NCI-H446 (cell line): ENCODE data around the gene WDR5.

Experiments
- DNase-seq, 2 experiments: peaks; one replicate each; lab custom pipeline; 2025; lab: John Stamatoyannopoulos, UW

The WDR5 gene

DNA sequence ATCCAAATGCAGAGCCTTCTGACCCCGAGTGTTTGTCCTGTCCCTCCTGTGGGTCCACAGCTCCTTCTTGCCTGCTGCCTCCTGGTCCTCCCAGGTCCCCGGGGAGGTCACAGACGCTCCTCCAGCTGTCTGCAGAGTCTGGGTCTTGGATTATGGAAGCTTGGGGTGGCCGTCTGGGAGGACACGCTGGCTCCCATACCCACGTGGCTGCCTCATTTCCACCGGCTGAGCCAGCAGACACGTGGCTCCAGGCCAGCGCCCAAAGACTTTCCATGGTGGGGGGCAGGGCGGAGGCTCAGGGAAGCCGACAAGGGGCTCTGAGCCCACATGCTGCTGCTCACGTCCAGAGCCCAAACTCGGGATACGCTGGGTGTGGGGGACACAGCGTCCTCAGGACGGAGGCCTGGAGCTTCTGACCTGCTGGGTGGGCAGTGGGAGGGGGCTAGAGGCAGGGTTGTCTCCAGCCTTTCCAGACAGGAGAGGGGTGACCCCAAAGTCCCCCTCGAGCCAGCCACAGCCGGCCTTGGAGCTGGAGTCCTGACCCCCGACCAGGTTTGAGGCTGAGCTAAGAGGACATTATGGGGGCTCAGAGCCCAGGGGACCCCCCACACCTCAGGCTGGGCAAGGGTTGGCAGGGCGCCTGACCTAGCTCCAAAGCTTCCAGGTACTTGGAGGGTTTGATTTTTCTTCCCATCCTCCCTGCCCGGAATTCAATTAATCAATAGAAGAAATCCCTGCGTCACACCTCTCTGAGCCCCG is 52.7 kb downstream of the WDR5 start:
- peak in 1 of 2 experiments; percentile 25 for DNase-seq

DNA sequence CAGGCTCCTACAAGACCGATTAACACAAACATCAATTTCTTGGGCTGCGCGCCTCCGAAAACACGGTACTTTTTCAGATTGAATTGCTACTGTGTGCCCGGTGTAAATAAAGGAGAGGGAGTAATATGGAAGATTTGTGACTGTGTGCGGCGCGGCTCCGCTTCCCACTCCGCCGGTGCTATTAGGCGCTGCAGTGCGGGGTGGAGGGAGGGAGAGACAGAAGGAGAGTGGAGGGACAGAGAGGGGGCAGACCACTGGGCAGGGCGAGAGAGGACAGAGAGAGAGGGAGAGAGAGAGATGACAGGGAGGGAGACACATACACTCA is 53.2 kb downstream of the WDR5 start:
- no peak for DNase-seq

DNA sequence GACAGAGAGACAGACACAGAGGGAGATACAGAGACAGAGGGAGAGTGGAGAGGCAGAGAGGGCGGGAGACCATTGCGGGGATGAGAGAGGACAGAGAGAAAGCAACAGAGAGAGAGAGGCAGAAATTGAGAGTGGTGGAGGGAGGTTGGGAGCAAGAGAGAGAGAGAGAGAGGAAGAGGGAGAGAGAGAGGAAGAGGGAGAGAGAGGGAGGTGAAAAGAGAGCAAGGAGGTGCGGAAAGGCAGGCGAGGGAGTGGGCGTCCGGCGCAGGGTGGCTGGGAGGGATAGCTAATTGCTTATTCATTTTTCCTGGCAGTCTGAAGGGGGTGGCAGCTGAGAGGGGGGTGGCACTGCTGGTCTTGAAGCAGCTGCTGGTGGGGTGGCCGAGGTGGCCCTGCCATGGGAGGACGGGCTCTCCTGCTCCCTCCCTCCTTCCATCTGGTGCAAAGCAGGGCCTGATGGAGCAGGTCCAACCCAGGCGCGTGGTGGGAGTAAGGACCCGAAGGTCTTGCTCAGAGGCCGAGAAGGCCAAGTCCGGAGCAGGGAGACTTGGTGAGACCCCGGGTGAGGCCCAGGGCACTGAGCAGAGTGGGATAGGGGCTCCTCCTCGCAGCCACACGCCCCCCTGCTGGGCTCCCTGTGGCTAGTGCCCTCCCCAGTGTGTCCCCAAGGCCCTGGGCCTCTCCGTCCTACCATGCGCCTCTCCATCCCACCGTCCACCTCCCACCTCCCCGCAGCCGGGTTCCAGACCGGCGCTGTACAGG is 53.8 kb downstream of the WDR5 start:
- peak in 1 of 2 experiments; percentile 16 for DNase-seq

DNA sequence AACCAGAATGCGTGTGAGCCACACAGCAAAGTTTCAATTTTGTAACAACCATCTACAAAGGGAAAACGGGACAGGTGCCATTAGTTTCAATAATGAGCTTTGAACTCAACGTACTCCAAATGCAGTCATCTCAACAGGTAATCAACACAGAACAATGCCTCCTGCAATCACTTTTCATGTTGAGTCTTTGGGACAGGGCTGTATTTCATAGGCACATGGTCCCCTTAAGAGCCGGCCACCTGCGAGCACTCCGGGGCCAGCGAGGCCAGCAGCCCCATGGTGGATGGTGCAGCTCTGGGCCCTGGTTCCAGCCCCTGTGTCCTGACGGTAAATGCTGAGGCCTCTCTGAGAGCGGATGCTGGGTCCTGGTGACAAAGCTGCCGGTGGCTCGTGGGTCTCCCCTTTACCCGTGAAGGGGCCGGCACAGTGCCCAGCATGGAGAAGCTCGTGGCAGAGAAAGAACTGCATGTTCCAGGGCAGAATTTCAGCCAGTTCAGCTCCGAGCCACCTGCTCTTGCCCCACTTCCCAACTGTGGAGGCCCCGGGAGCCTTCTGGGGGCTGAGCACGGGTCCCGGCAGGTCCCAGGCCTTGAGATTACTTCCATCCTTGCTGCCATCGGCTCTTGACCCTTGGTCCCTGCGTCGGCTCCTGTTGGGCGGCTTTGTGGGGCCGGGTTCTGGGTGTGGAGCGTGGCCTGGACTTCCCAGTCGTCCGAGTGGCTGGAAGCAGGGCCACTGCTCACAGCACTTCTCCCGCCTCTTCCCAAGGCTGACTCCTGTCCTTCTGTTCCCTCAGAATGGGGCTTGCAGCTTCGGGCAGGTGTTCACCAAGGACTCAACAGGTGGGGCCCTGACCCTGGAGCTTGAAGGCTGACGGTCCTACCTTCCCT is 54.6 kb downstream of the WDR5 start:
- no peak for DNase-seq

DNA sequence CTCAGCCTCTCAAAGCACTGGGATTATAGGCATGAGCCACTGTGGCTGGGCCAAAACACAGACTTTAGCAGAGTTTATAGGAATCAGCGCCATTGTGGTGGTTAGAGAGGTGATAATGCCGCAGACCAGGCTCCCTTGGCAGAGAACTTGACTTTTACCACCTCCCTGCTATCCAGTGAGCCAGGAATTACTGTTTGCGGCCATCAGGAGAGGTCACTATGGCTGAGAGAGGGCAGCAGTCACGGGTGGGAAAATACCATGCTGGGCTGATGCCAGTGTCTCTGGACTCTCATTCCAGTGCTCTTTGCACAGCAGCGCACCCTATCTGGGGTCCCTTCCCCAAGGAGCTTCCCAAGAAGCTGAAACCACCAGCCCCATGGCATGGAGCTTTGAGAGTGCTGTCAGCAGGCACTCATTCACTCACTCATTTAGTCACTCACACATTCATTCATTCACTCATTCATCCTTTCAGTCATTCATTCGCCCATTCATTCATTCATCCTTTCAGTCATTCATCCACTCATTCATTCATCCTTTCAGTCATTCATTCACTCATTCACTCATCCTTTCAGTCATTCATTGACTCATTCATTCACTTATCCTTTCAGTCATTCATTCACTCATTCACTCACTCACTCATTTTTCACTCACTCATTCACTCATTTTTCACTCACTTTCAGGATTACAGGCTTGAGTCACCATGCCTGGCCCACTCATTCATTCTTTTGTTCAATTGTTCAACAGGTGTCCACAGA is 55.8 kb downstream of the WDR5 start:
- no peak for DNase-seq

DNA sequence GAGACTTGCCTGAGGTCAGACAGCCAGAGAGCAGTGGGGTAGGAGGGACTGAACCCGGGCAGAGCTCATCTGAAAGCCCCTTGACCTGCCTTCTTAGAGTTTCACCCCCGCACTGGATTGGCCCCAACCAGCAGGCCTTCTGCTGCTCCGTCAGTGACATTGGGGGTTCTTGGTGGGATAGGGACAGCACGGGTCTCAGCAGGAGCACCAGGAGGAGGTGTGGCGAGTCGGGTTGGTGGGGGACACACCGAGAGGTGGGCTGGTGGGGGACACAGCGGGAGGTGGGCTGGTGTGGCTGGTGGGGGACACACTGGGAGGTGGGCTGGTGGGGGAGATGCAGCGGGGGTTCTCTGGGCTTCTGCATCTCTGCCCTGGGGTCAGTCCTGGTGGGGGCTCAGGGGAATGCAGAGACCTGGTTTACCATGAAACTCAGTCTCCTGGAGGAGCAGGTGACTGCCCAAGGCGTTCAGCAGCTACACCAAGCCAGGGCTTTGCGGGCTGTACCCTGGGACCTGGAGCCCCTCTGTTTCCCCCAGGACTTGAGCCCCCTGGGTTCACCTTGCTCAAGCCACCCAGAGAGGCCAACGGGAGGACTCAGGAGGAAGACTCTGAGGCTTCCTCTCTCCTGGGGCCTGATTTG is 56.5 kb downstream of the WDR5 start:
- no peak for DNase-seq

DNA sequence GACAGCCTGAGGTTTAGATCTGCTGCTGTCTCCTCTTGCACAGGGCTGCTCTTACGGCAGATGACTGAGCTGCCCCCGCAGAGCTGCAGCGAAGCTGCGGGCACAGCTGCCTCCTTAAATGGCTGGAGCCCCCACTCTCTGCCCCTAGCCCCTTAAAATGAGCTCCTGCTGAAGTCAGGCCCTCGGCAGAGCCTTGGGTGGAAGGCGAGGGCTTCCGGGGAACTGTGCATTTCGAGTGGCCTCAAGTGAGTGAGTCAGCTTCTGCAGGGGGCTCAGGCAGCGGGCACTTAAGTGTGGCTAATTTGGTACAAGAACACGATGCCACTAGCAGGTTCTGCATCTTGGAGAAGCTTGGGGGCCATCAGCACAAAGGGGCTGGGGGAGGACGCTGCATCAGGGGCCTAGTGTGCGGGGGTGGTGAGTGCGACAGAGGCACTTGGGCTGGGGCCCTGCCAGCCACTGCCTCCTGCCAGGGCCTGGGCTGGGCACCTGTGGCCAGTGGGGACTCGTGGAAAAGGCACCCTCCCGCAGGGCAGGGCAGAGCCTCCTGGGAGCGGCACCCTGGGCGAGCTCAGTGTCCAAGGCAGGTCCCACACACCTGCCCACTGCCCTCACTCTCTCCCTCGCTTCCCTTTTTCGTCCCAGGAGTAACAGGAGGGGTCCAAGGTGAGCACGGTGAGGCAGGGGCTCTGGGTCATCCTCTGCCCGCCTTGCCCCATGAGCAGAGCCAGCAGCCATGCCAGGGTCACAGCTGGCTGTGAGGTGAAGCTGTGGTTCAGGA is 57.3 kb downstream of the WDR5 start:
- DNase-seq = no peak

DNA sequence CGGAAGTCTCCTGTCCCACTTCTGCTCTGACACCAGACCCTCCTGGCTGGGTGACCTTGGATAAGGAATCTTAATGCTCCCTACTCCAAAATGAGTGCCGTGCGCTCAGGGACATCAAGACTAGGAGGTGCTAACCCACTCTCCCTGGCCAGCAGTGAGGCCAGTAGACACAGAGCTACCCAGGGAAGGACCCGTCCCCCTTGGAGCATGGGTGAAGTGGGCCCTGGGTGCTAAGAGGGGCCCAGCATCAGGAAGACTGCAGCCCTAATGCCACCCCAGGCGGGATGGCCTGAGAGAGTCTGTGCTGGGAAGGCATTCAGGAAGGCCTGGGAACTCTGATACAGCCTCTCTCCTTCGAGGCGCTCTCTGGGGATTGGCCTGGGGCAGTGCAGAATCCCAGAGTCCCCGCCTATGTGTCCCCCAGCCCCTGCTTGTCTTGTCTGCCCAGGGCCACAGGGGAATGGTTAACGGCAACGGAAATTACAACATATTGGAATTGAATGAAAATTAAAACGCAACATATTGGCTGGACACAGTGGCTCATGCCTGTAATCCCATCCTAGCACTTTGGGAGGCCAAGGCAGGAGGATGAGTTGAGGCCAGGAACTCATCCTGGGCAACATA is 58.1 kb downstream of the WDR5 start:
- no peak for DNase-seq

DNA sequence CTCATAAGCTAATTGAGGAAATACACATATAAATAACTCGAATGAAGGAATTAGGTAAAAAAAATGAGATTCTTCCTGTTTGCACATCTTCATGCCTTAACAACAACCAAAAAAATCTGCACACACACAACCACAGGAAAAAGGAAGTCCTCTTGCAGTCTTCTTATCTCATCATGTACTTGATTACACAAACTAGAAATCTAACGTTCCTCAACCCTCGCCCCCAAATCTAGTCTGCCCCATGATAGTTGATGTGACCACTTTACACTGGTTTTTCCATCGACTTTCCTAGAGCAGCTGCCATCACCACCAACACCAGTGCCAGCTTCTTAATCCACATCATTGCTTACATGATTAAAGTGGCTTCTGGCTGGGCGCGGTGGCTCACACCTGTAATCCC is 59.7 kb downstream of the WDR5 start:
- DNase-seq = no peak

DNA sequence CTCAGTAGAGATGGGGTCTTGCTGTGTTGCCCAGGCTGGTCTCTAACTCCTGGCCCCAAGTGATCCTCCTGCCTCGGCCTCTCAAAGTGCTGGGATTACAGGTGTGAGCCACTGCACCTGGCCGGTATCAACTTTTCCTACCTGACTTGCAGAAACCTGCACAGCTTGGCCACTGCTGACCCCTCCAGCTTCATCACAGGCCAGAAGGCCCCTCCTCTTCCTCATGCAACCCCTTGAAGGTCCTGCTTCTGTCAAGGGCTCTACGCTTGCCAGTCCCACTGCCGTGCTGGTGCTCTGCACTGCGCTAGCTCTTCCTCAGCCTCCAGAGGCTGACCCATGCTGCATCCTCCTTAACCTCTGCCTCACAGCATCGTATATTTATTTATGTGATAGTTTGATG is 61.0 kb downstream of the WDR5 start:
- DNase-seq = no peak

DNA sequence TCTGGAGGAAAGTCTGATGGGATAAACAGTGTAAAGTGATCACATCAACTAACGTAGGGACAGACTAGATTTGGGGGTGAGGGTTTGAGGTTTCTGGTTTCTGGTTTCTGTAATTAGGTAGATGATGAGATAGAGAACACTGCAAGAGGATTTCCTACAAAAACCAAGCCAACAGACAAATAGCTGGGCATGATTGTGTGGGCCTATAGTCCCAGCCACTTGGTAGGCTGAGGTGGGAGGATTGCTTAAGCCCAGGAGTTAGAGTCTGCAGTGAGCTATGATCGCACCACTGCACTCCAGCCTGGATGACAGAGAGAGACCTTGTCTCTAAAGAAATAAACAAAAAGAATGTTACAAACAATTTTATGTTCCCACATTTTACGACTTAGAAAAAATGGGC is 62.9 kb downstream of the WDR5 start:
- DNase-seq = no peak

DNA sequence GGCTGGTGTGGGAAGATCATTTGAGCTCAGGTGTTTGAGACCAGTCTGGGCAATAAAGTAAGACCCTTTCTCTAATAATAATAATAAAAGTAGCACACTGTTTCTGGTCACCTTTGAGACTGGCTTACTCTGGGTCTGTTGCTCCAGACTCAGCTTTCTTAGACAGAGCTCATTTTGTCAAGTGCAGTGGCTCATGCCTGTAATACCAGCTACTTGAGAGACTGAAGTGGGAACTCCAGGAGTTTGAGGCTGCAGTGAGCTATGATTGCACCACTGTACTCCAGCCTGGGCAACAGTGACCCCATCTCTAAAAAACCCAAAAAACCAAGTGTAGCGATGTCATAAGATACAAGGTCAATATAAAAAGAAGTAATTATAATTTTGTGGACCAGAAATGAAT is 64.8 kb downstream of the WDR5 start:
- DNase-seq = no peak

DNA sequence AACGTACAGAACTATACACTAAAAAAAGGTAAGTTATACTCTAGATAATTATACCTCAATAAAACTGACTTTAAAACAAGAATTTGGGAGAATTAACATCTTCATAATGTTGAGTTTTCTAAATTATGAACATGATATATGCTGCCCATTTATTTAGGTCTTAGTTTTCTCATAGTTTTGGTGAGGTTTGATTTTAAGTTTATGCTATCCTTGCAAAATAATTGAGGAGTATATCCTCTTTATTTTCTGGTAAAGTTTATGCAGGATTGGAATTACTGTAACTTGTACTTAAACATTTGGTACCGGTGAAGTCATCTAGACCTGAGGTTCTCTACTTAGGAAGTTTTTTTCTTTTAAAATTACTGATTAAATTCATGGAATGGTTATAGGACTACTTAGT is 67.3 kb downstream of the WDR5 start:
- no peak for DNase-seq

DNA sequence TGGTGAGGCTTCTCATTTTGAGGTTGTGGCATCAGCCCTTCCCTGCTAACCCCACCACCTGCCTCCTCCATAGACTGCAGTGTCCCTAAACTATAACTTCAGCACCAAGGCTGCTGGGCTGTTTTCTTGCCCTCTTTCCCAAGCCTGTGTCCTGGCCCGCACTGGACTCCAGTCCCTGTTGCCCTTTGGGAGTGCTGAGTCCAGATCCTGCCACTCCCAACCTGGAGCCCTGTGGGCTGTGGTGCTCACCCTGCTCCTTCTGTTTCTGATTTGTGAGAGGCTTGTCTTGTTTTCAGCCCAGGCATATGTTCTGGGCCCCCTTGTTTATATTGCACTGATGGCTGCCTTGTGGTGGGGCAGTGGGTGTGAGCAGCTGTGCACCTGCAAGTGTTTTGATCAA is 68.2 kb downstream of the WDR5 start:
- DNase-seq = no peak

DNA sequence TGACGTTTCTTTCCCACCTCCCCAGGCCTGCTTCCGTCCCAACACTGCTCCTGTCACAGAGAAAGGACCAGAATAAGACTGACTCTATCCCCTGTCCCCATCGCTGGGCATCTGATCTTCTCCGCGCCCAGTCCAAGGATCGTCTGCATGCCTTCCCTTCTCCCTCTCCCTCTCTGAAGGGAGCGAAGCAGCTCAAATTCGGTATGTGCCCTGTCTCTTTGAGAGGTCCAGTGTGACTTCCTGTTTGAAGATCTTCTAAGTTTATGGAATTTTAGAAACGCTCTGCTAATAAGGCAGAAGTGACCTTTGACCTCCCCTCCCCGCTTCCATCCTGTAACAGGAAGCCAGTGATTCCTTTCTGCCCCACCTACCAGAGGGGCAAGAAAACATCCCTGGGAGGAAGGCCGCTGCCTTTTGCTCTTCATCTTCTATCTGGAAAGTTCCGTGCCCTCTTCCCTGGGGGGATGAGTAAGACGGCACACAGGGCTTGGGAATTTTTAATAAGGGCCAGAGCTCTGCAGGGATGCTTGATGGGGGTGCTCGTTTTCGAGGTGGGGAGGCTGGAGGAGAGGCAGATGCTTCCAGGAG is 69.2 kb downstream of the WDR5 start:
- DNase-seq = no peak

DNA sequence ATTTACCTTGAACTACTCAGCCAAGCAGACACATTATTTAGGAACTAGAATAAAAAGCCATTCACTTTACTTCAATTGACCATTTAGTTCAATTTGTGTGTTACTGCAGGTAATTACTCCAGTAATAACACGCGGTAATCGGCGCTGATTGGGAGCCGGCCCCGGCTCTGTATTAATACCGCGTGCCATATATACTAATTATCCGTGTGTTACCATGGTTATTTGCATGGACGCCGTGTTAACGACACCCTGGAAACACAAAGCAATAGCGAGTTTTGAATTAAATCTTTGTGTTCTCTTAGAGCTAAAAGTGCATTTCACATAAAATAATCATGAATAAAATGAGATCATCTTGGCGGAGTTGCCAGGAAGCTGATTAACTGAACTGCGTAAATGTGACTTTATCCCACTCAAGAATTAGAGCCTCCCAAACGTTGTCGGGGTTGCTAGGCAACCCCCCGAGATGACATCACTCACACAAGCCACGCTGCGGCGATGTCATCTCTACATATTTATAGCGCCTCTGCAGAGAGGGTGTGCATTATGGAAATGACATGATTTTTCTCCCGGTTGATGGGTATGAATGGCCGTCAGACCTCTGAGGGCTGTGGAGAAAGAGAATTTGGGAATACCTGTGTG is 69.9 kb downstream of the WDR5 start:
- no peak for DNase-seq

DNA sequence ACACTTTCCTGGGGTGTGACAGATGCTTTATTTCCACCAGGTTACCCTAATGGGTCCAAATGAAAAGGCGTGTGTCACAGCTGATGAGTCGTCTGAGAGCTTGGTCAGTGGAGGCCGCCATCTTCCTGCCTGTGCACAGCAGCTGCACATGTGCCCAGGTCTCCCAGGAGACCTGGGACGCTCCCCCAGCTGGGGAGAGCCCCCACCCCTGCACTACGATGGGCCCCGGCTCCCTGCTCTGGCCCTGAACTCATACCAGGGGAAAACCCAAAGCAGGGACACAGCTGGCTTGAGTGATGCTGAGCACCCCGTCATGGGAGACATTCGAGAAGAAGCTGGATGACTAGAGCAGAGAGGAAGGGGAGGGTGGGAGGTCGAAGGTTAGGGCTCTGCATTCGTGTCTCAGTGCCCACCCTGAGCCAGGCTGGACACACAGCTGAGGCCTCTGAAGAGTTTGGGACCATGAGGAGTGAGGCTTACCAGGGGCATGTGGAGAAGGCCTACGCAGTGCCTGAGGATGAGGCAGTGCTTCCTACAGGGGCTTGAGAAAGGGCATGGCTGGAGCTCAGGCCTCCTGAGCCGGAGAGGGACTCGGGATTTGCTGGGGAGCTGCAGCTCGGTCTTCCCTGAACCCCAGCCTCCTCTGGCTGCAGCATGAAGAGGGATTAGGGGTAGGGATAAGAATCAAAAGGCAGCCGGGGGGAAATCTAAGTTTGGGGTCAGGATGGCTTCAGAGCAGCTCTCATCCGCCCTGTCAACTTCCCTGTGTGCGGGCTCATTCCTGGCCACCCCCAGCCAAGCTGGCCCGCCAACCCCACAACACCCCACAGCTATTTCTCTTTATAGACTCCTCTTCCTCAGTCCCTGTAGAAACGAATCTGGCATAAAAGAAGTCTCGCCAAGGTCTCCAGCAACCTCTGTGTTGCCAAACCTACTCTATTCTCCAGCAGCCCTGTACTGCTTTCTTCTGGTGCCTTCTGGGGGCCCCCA is 70.7 kb downstream of the WDR5 start:
- DNase-seq = no peak

DNA sequence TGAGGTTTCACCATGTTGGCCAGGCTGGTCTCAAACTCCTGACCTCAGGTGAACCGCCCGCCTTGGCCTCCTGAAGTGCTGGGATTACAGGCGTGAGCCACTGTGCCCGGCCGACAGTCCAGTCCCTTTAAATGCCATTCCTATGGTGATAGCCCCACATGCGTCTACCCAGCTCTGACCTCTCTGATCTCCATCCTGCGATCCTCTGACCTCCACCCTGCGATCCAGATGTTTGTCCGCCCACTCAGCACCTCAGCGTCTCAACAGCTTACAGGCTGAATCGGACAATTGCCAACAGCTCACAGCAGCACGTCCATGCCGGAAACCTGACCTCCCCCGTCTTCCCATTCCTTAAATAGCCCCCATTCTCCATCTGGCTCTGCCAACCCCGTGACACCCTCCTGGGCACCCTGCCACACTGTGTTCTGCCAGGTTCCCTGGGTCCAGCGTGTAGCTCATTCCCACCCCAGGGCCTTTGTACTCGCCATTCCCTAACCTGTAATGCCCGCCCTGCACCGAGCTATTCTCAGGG is 72.5 kb downstream of the WDR5 start:
- peak in 1 of 2 experiments; percentile 27 for DNase-seq
